GM18499 (cell line): ENCODE measurements around the gene ABCC1.

ENCODE experiments used
- ATAC-seq: cut with Tn5 transposase; IDR thresholded peaks from one replicate; pipeline ENCODE4 v1.9.1; 2021; ENCODE audit warnings: moderate number of reproducible peaks; ENCODE audit not compliant: insufficient read depth, unreplicated experiment

Gene ABCC1

DNA sequence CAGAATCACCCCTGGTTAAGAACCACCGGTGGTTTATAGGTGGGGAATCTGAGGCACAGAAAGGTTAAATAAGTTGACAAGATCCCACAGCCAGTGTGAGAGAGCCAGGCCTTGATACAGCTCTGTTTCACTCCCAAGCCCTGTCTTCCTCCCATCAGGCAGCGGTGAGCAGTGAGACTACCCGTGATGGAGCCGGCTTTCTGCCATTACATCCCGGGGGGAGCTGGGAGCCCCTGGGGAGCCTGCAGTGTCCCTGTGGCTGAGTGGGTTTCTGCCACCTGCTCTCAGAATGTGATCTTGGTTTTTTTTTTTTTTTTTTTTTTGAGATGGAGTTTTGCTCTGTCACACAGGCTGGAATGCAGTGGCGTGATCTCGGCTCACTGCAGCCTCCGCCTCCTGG lies 66.4 kb downstream of the ABCC1 start:
- no peak for ATAC-seq

DNA sequence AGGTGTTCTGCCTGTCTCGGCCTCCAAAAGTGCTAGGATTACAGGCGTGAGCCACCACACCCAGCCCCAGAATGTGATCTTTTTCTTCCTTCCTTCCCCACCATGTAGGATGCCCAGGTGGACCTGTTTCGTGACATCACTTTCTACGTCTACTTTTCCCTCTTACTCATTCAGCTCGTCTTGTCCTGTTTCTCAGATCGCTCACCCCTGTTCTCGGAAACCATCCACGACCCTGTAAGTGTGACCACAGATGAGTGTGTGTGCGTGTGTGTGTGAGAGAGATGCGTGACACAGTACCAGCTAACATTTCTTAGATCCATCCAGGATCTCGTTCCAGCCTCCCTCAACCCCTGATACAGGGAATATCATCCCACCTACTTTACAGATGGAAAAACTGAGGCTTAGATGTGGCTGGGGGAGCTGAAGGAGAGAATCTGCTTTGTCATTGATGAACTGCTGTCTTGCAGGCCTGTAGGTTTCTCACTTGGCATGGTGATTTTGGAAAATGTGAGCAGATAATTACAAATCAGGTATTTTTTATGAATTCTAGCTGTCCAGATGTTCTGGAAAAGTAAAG lies 67.1 kb downstream of the ABCC1 start:
- no peak for ATAC-seq

DNA sequence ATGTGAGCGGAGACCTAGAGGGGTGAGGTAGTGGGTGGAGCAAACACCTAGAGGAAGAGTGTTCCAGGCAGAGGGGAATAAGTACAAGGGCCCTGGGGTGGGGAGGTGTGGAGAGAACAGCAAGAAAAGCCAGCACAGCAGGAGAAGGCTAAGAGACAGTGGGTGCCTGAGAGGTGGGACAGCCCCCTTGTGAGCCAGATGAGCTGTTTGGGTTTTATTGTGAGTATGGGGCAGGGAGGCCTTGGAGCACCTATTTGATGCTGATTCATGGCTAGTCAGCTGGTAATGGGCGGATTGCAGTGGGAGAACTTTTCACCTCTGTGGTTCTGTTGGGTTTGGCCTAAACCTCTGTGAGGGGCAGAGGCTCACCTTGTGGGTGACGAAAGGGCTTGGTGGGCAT lies 68.4 kb downstream of the ABCC1 start:
- no peak for ATAC-seq

DNA sequence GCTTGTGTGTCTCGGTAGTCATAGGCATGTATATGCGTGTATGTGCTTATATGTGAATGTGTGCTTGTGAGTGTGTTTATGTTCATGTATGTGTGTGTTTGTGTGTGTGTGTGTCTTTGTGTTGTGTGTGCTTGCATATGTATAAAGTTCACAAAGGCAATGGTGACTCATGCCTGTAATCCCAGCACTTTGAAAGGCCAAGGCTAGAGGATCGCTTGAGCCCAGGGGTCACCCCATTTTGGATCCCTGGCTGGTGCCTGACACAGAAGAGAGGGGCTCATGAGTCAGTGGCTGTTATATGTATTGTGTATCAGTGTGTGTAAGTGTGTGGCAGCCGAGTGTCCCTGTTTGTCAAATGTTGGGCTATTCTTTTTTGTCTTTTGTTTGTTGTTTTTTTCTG lies 69.3 kb downstream of the ABCC1 start:
- no peak for ATAC-seq

DNA sequence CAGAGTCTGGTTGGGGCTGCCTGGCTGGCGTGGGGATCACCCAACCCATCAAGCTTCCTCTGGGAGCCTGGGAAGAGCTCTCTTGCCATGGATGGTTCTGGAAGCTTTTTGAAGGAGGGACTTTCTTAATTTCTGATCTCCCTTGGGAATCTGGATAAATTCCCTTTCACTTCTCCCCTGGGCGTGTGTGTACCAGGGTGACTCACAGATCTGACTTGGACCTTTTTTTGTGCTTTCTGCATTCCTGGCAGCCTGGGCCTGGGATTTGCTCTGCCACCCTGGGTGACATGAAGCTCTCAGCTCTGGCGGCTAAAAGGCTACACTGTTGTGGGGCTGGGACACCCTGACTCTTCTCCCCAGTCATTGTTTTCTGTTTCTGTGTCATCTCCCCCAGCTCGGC lies 70.1 kb downstream of the ABCC1 start:
- ATAC-seq, result no peak

DNA sequence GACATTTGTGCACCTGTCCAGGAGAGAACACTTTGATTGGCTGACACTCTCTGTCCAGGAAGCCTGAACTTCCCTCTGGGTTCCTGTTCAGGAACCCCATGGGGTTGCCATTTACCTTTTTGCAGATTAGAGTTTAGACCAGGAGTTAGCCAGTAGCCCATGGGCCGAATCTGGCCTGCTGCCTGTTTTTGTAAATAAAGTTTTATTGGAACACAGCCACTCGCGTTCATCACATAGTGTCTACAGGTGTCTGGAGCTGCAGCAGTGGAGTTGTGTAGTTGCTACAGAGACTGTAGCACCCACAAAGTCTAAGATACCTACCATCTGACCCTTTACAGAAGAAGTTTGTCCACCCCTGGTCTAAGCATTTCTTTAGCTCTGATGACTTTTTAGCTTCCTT lies 70.9 kb downstream of the ABCC1 start:
- no peak for ATAC-seq

DNA sequence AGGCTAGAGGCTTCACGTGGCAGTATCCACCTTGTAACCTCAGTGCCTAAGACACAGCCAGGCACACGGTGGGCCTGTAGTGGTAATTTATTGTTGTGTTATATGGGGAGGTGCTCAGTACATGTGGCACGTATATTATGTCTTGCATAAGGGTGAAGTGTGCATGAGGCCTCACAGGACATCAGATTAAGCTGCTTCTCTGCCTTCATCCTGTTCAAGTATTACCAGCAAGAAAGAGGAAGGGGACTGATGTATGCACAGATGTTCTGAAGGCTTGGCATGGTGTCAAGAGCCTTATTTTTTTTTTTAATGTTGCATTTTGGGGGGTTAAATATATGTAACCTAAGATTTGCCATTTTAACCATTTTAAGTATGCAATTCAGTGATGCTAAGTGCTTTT lies 71.6 kb downstream of the ABCC1 start:
- no peak for ATAC-seq

DNA sequence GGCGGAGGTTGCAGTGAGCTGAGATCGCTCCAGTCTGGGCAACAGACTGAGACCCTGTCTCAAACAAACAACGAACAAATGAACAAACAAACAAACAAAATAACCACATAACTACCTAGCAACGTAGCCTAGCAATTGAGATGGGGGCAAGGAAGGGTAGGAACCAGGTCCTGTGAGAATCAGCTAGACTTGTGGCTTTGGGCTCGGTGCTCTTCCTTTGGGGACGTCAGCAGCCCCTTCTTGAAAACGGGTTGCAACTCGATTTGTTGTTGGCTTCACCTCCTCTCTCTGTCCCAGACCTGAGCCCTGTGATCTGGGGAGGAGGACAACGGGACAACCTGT lies 72.2 kb downstream of the ABCC1 start:
- ATAC-seq, result no peak

DNA sequence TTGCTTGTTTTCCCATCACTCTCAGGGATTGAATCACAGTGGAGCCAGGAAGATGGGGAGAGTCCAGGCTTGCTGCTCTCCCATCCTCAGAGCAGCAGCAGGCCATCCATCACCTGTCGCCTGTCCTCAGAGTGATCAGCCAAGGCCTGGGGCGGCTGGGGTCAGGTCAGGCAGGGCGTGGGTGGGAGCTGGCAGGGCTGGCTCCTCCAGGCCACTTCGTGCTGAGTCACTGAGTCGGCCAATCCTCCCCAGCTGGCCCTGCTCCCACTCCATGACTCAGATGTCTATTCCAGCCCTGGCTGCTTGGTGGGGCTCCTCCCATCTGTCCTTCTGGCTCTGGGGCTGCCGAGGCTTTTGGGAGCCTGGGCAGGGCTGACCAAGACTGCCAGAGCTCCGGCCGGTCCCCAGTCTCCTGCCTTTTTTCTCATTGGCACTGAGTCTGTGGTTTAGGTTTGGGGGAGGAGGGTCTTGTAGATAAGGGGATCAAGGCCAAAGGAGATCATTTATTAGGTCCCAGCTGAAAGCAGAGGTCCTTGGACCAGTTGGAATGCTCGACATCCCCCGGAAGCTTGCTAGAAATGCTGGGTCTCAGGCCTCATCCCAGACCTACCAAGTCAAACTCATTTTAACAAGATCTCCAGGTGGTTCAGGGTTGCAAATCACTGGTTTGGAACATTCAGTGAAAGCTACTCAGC lies 72.7 kb downstream of the ABCC1 start:
- ATAC-seq, result no peak

DNA sequence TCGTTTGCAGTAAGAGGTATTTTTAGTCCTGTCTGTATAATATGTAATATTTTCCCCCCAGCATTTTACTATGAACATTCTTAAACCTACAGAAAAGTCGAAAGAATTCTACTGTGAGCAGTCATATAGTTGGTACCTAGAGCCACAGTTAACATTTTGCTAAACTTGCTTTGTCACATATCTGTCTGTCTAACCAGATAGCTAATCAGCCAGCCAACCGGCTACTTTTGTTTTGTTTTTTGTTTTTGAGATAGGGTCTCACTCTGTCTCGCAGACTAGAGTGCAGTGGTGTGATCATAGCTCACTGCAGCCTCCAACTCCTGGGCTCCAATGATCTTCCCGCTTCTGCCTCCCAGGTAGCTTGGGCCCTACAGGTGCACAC lies 73.3 kb downstream of the ABCC1 start:
- ATAC-seq, result no peak

DNA sequence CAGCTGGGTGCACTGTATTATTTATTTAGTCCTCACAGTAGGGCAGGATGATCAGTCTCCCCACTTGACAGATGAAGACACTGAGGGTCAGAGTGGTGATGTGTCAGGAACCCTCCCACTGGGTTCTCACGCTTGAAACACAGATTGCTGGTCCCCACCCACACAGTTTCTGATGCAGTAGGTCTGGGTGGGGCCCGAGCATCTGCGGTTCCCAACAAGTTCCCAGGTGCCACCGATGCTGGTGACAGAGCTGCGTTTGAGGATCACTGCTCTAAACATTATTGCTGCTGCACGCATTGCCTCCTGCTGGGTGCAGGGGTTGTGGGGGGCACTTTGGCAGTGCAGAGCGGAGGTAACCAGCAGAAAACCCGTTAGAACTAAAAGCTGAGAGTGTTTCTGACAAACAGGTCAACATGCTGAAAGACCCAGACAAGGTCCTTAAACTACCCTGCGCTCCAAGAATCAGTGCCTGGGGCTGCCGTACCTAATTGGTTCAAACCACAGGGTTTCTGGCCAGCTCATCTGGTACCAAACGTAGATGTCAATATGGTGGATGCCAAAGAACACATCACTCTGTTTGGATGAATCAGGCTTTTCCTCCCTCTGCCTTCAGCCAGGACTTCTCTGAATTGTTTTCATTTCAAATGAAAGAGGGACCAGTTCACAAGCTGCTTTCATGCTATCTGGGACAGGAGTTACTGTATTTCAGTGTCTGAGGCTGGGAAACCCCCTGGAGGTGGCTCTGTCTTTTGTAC lies 76.0 kb downstream of the ABCC1 start:
- no peak for ATAC-seq

DNA sequence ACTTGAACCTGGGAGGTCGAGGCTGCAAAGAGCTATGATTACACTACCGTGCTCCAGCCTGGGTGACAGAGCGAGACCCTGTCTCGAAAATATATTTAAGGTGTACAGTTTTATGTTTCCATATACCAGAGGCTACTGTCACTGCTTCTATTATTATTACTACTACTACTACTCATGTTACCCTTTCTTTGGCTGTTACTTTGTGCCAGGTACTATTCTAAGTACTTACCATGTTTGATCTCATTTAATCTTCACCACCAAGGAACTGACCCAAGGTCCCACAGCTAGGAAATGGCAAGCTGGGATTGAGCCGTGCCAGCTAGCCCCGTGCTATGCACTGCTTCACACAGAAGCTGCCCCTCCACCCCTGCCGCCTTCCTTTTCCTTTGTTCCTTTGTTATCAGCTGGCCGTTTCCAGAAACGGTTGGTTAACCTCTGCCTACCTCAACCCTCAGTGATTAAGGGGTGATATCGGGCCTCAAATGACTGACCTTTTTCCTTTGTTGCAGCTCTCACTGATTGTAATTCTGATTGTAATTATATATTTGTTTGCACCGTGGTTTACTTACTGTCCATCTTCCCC lies 78.4 kb downstream of the ABCC1 start:
- ATAC-seq, result no peak

DNA sequence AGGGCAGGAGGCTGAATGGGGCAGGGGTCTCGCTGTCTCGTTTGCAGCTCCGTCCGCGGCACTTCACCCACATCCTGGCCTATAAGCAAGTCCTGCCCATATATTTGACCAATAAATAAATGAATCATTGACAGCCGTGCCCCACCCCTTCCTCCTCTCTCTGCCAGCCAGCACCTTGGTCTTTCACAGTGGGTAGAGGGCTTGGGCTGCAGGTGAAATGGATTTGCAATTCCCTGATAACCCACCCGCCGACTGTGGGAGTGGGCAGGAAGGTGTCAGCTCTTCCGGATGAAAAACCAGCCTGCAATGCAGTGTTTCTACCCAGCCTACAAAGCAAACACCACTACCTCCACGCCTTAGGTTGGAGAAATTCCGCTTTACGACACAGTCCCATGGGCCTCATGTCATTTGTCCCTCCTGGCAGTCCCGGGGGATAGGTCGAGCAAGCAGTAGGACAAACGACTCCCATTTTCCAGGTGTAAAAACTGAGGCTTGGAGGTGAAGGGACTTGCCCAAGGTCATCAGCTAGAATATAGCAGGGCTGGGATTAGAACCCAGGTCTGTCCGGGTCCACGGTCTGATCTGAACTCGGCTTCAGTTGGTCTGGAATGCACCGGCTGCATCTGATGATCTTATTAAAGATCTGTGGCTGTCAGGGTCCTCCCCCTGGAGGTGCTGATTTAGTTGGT lies 79.0 kb downstream of the ABCC1 start:
- no peak for ATAC-seq

DNA sequence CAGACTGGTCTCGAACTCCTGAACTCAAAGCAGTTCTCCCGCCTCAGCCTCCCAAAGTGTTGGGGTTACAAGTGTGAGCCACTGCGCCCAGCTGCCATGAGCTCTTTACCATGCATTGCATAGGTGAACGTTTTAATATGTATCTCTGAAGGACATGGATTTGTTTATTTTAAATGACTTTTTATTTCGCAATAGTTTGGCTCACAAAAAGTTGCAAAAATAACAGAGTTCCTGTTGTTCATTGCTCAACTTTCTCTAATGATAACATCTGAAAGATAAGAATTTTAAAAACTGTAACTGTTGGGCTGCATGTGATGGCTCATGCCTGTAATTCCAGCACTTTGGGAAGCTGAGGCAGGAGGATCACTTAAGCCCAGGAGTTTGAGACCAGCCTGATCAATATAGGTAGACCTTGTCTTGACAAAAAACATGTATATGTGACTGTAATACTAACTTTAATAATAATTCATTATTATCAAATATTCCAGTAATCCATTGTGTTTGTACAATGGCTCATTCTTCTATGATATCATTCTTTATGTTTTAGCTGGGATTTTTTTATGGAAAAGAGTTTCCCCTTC lies 80.1 kb downstream of the ABCC1 start:
- ATAC-seq, result no peak

DNA sequence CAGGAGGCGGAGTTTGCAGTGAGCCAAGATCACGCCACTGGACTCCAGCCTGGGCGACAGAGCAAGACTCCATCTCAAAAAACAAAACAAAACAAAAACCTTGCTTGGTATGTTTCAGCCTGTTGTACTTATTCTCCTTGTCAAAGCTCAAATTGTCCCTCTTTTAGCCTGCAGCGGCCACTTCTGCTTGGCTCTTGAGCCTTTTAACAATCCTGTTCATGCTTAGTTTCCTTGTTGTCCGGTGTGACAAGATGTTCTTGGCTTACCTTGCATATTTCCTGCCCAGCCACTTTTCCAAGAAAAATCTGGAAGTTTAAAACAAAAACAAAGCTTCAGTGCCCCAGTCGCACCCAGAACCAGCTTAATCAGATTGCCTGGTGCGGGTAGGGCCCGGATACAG lies 81.0 kb downstream of the ABCC1 start:
- no peak for ATAC-seq

DNA sequence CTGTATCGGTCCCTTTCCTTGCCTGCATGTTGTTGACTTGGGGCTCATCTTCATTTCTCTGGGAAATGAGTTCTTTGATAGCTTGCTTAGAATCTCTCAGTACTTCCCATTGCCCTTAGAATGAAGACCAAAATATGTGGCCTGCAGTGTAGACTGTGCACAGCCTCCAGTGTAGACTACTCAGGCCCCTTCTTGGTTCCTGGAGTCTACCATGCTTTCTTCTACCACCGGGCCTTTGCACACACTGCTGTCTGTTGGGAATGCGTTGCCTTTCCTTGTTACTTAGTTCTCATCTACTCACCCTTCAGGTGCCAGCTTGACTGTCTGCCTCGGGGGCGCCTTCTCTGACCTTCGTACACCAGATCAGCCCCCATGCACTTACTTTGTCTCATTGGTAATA lies 82.0 kb downstream of the ABCC1 start:
- ATAC-seq, result no peak

DNA sequence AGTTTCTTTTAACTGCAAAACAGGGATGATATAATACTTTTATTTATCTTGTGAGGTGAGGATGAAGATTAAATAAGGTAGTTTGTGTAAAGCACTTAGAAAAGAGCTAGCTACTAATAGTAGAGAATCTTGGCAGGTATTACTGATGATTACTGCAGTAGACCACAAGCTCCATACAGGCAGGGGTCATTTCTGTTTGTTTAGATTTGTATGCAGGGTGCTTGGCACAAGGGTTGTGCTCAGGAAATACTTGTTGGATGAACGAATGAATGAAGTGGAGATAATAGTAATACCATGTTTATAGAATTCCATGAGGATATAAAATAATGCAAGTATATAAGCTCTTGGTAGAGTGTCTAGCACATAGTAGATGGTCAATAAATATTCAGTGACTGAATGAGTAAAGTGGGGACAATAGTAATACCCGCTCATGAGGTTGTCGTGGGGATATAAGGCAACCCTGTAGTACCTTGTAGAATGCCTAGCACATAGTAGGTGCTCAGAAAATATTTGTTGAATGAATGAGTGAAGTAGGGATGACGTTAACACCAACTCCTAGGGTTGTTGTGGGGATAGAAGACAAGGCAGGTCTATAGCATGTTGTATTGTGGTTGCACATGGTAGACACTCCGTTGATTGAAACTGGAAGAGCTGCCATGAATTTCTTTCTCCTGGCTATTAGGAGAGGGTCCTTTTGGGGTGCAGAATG lies 83.0 kb downstream of the ABCC1 start:
- no peak for ATAC-seq

DNA sequence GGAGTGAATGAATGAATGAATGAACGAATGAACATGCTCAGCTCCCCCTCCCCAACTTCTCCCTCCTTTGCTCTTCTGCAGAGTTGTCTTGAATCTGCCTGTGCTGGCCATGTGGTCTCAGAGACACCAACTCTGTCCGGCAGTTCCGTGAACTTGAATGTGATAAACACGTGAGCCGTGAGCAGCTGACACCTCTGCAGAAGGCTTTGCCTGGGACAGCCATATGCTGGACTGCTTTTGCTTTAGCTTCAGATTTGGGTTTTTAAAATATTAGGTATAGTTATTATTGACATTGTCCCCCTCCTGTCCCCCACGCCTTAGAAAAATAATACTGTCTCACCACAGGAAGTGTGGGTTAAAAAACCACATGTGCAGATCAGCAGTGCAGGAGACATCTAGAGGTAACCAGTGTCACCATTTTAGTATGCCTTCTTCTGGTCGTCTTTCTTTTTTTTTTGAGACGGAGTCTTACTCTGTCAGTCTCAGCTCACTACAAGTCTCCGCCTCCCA lies 83.8 kb downstream of the ABCC1 start:
- ATAC-seq, result no peak

DNA sequence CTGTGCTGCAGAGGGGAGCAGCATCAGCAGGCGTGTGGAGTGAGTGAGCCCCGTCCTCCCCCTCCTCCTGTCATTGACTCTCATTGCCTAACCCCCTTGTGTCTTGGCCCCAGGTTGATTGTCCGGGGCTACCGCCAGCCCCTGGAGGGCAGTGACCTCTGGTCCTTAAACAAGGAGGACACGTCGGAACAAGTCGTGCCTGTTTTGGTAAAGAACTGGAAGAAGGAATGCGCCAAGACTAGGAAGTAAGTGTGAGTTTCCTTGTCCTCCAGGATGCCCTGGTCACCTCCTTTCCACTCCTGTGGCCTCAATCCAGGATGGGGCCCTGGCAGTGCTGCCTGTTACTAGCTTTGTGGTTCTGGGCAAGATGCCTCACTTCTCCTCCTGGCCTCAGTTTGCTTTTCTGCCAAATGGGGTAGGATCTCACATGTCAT lies 87.0 kb downstream of the ABCC1 start:
- no peak for ATAC-seq

DNA sequence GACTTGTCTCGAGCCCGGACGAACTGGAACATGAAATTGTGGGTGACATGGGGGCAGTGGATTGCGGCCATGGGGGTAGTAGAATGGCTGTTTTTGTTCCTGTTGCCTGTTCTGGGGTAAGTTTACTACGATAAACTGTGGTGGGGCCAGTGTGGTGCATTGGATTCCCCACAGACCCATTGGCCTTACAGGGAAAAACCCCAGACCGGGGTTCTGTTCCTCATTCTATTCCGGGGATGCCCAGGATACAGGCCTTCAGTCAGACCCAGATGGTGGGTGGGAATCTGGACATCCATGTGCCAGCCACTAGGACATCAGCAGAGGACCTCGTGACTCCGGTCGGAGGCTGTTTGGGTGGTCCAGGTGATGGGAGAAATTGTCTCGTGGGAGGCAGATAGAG lies 88.1 kb downstream of the ABCC1 start:
- ATAC-seq, result no peak
